Measurements from ENCODE around the gene MSANTD3. TPM values are rescaled to one million over a fixed set of nuclear protein-coding genes. Genes with fewer than 3 reads are reported as not detected.

MSANTD3 gene
- total and polyA plus RNA-seq, 9 of the 15 experiments (the other 6 are each of a cell fraction or from before 2014, with no cell fraction given), result 9.4 to 28.7 (median 22.3) TPM

DNA sequence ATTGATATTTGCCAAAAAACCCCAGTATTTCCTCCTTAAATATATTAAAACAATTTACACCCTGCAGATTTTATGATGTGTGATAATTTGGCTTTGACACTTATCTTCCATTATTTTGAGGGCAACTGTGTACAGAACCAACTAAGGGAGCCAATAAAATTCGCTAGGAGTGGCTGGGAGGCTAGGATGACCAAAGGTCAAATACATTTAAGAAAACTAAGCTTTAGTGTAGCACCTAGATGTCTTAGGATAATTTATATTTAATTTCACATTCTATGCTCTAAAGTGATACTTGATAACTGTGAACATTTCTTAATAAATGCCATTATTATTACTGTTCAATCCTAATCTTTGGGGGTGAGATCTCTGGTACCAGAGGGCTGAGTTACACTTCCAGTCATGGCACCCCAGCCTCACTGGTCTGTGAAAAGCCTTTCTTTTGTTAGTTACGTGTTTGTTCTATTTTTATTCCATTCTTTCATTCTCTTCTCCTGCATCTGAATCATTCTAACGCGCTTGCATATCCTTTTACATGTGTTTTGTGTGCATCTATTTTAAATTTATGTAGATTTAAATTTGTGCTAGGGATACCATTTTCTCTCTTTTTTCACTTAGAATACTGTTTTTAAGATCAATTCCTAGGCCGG lies 19.1 kb downstream of the MSANTD3 start:
- Histone ChIP-seq H3K9ac (ENCODE audit: insufficient read depth in 1 of 2, low read depth in 2 of 2, low read length in 2 of 2) (no peak overlapping the region), H3K4me1 (replicated peaks in 1 of 2; ENCODE audit: control insufficient read depth in 2 of 2, insufficient read depth in 2 of 2, low read length in 2 of 2) (no peaks in the 10 kb centered on the region), H3K79me2 (ENCODE audit: control insufficient read depth, insufficient read depth, low read length) (0 out of 3 replicates have a peak, but pooled peaks cover 4% of the 10 kb centered on the region), H3K27me3 (ENCODE audit: control insufficient read depth in 2 of 2, insufficient read depth in 2 of 2, low read length in 2 of 2) (no peaks in the 10 kb centered on the region), H3K27ac (ENCODE audit: extremely low read depth, low read depth, low read length) (no peak overlapping the region), H3K4me3 (no peak overlapping the region), H3K36me3 (ENCODE audit: control insufficient read depth, insufficient read depth, low read length) (peaks cover 38% of the 10 kb centered on the region; the same call in 2 of the 3 replicates), H3K9me3 (replicated peaks; ENCODE audit: control insufficient read depth, insufficient read depth, low read depth, low read length) (no peaks in the 10 kb centered on the region), H4K20me1 (replicated peaks; ENCODE audit: control insufficient read depth, insufficient read depth, low read length) (no peaks in the 10 kb centered on the region), H2AFZ (ENCODE audit: low read depth, low read length) (no peak overlapping the region), H3K9me1 (ENCODE audit: control insufficient read depth, insufficient read depth, low read length) (no peaks in the 10 kb centered on the region), H3K4me2 (ENCODE audit: insufficient read depth, low read length) (no peak overlapping the region)
- BruUV-seq (replicated peaks), result no TSS peak
- POLR2A ChIA-PET, result no interaction called here
- no peak for TF ChIP-seq PKNOX1 (IDR thresholded peaks at IDR 0.05)
- DNase-seq (ENCODE audit: extremely low read depth in 1 of 4, low spot score in 3 of 4) (no peak), ATAC-seq (no peak), FAIRE-seq (no peak)
- 87% methylated on average over 5 of the region's 5 CpGs for WGBS (ENCODE audit: insufficient coverage, low coverage, missing lambda C conversion rate)
- intact Hi-C loops (cut with micrococcal nuclease), result no loop called here
- CTCF ChIA-PET (ENCODE audit: low intra/inter-chr PET ratio), result no interaction called here
- in situ Hi-C loops (cut with MboI), result no loop called here

DNA sequence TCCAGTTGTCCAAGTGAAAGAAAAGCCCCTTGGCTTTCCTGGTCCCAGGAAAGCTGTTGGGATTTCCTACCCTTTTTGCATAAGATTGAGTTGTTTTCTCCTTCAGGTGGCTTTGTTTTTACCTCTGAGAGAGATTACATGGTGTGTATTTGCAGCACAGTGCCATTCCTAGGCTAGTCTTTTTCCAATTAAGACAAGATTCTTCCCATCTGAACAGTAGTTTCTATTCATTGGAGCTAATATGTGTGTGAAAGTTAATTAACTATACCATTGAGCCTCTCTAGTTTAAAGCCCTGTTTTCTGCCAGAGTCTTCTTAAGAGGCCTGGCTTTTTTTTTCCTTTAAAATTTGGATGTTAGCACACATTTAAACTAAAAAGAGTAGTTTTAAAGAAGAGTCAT lies 20.1 kb downstream of the MSANTD3 start:
- POLR2A ChIA-PET, result interaction anchor here (1.3 kb wide), 1 partner anchor 18 kb away, joined by 3 read pairs; no protein-coding TSS in a partner anchor
- no TSS peak for BruUV-seq (replicated peaks)
- FAIRE-seq, result no peak

More for the DNA sequence above, 20.1 kb downstream of the MSANTD3 start:
- H3K36me3 ChIP-seq (ENCODE audit: control insufficient read depth, insufficient read depth, low read length), result peaks cover 37% of the 10 kb centered on the region; the same call in 2 of the 3 replicates
- in situ Hi-C loops (cut with MboI), result no loop called here
- intact Hi-C loops (cut with micrococcal nuclease), result no loop called here
- ATAC-seq (no peak), DNase-seq (ENCODE audit: extremely low read depth in 1 of 4, low spot score in 3 of 4) (no peak)
- H2AFZ ChIP-seq (ENCODE audit: low read depth, low read length), result no peak overlapping the region
- H3K9me1 ChIP-seq (ENCODE audit: control insufficient read depth, insufficient read depth, low read length), result no peaks in the 10 kb centered on the region
- no peaks in the 10 kb centered on the region for H3K27me3 ChIP-seq (ENCODE audit: control insufficient read depth in 2 of 2, insufficient read depth in 2 of 2, low read length in 2 of 2)
- H3K9me3 ChIP-seq (replicated peaks; ENCODE audit: control insufficient read depth, insufficient read depth, low read depth, low read length), result no peaks in the 10 kb centered on the region
- H3K4me2 ChIP-seq (ENCODE audit: insufficient read depth, low read length), result no peak overlapping the region
- no peak overlapping the region for H3K27ac ChIP-seq (ENCODE audit: extremely low read depth, low read depth, low read length)
- no peaks in the 10 kb centered on the region for H3K4me1 ChIP-seq (replicated peaks in 1 of 2; ENCODE audit: control insufficient read depth in 2 of 2, insufficient read depth in 2 of 2, low read length in 2 of 2)
- no peaks in the 10 kb centered on the region for H4K20me1 ChIP-seq (replicated peaks; ENCODE audit: control insufficient read depth, insufficient read depth, low read length)
- TF ChIP-seq, protein P1, sequence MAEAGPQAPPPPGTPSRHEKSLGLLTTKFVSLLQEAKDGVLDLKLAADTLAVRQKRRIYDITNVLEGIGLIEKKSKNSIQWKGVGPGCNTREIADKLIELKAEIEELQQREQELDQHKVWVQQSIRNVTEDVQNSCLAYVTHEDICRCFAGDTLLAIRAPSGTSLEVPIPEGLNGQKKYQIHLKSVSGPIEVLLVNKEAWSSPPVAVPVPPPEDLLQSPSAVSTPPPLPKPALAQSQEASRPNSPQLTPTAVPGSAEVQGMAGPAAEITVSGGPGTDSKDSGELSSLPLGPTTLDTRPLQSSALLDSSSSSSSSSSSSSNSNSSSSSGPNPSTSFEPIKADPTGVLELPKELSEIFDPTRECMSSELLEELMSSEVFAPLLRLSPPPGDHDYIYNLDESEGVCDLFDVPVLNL (CRISPR knock-in tag; IDR thresholded peaks at IDR 0.05; ENCODE audit: low read depth), result no peak
- no peak for TF ChIP-seq ETV1 (tag; conservative IDR thresholded peaks at IDR 0.05; ENCODE audit: low read depth)
- TF ChIP-seq SNIP1 (IDR thresholded peaks at IDR 0.05; ENCODE audit: low read depth), result no peak
- TF ChIP-seq MCM3 (IDR thresholded peaks at IDR 0.05), result no peak
- TF ChIP-seq, protein P2, sequence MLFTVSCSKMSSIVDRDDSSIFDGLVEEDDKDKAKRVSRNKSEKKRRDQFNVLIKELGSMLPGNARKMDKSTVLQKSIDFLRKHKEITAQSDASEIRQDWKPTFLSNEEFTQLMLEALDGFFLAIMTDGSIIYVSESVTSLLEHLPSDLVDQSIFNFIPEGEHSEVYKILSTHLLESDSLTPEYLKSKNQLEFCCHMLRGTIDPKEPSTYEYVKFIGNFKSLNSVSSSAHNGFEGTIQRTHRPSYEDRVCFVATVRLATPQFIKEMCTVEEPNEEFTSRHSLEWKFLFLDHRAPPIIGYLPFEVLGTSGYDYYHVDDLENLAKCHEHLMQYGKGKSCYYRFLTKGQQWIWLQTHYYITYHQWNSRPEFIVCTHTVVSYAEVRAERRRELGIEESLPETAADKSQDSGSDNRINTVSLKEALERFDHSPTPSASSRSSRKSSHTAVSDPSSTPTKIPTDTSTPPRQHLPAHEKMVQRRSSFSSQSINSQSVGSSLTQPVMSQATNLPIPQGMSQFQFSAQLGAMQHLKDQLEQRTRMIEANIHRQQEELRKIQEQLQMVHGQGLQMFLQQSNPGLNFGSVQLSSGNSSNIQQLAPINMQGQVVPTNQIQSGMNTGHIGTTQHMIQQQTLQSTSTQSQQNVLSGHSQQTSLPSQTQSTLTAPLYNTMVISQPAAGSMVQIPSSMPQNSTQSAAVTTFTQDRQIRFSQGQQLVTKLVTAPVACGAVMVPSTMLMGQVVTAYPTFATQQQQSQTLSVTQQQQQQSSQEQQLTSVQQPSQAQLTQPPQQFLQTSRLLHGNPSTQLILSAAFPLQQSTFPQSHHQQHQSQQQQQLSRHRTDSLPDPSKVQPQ (CRISPR knock-in tag; IDR thresholded peaks at IDR 0.05; ENCODE audit: borderline replicate concordance), result no peak
- no peak for TF ChIP-seq KLF13 (tag; IDR thresholded peaks at IDR 0.05; ENCODE audit: borderline replicate concordance, low read depth)
- TF ChIP-seq PURB (CRISPR knock-in tag; IDR thresholded peaks at IDR 0.05; ENCODE audit: low read depth), result no peak
- CTCF ChIA-PET (ENCODE audit: low intra/inter-chr PET ratio), result no interaction called here
- no peak overlapping the region for H3K4me3 ChIP-seq
- H3K79me2 ChIP-seq (ENCODE audit: control insufficient read depth, insufficient read depth, low read length), result 0 out of 3 replicates have a peak, but pooled peaks cover 4% of the 10 kb centered on the region
- no peak overlapping the region for H3K9ac ChIP-seq (ENCODE audit: insufficient read depth in 1 of 2, low read depth in 2 of 2, low read length in 2 of 2)

Measured in K562 (cell line).